Middle frontal gyrus (tissue), 1 donor: Measurements from ENCODE around the gene PPP2R2C.

ENCODE experiments used
- DNase-seq: peaks from one replicate; pipeline ENCODE4 v3.0.0-alpha.2; 2015; ENCODE audit warnings: low spot score; ENCODE audit errors: extremely low spot score

The PPP2R2C gene

GRCh38 chr4:6313216-6313615, 159.2 kb downstream of the PPP2R2C start:
- DNase-seq = no peak

GRCh38 chr4:6309777-6310176, 162.6 kb downstream of the PPP2R2C start:
- DNase-seq = no peak

DNA sequence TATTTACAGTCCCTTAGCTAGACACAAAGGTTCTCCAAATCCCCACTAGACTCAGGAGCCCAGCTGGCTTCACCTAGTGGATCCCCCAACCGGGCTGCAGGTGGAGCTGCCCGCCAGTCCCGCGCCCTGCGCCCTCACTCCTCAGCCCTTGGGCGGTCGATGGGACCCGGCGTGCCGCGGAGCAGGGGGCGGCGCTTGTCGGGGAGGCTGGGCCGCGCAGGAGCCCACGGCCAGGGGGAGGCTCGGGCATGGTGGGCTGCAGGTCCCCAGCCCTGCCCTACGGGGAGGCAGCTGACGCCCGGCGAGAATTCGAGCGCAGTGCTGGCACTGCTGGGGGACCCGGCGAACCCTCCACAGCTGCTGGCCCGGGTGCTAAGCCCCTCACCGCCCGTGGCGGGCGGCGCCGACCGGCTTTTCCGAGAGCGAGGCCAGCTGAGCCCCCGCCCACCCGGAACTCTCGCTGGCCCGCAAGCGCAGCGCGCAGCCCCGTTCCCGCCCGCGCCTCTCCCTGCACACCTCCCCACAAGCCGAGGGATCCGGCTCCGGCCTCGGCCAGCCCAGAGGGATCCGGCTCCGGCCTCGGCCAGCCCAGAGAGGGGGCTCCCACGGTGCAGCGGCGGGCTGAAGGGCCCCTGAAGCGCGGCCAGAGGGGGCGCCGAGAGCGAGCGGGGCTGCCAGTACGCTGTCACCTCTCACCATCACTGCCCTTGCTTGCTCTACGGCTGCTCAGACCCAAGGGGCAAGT, 163.3 kb downstream of the PPP2R2C start:
- DNase-seq = no peak

GRCh38 chr4:6307891-6308290, 164.5 kb downstream of the PPP2R2C start:
- DNase-seq = no peak

- DNase-seq = no peak
These were observed 165.2 kb downstream of the PPP2R2C start for GRCh38 chr4:6307230-6307629.

GRCh38 chr4:6306299-6306698, 166.1 kb downstream of the PPP2R2C start:
- DNase-seq = no peak

- no peak for DNase-seq
These were observed 168.5 kb downstream of the PPP2R2C start for GRCh38 chr4:6303943-6304342.

DNA sequence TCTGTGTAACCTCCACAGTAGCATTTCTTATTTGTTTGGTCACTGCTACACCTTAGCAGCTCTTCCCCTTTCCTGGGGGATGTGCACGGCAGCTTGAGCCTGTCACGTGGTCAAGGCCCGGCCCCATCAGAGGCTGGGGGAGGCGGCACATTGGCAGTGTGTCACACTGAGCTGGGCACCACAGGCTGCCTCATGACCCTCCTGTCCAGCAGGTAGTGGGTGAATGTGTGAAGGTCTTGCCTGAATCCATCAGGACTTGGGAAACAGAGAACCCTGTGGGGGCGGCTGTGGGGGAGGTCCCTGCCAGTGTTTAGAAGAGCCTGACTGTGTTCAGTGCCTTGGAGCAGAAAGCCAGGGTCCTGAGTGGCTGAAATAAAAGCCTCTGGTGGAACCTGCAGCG, 169.5 kb downstream of the PPP2R2C start:
- no peak for DNase-seq

GRCh38 chr4:6301732-6302442, 170.5 kb downstream of the PPP2R2C start:
- DNase-seq = no peak

- no peak for DNase-seq
These were observed 171.2 kb downstream of the PPP2R2C start for GRCh38 chr4:6301051-6301731.

DNA sequence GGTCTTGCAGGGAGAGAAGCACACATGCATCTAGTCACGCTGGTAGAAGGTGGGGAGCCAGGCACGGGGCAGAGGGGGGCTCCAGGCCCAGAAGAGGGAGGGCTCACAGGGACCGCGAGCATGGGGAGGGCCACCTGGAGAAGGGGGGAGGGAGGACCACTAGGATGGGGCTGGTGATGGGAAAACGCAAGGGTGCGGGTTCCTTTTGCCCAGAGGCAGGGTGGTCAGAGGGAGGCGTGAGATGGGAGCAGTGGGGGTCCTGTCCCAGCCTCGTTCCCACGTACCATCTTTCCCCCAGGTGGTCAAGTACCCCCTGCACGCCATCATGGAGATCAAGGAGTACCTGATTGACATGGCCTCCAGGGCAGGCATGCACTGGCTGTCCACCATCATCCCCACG, 172.1 kb downstream of the PPP2R2C start:
- no peak for DNase-seq

DNA sequence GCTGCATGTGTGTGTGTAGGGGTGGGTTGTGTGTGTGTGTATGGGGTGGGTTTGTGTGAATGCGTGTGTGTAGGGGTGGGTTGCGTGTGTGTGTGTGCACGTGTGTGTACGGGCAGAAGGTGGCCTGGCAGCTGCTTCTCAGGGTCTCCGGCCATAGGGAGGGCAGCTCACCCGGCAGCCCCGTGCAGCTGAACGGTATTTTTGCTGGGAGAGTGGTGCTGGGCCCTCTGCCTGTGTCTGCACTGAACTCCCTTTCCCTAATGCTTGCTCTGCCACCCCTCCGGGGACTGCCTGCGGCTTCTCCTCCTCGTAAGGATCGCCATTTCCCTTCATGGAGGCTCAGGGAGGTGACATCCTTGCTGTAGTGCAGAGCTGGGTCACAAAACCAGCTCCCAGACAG, 172.5 kb downstream of the PPP2R2C start:
- no peak for DNase-seq

DNA sequence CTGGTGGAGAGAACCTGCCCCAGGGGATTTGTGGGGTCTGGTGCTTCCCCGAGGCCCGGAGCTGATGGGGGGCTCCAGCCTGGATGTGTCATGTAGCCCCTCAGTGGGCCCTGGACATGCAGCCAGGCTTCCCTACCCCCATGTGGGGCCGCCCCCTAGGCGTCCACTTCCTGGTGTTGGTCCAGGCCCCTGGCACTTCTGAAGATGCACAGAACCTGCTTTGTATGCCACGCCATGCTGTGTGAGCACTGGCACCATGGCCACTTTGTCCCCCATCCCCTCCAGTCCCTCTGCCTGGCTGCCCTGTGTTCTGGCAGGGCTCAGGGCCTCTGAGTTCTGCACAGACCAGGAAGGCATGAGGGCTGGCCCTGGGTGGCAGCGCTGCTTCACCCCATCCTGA, 173.6 kb downstream of the PPP2R2C start:
- no peak for DNase-seq

DNA sequence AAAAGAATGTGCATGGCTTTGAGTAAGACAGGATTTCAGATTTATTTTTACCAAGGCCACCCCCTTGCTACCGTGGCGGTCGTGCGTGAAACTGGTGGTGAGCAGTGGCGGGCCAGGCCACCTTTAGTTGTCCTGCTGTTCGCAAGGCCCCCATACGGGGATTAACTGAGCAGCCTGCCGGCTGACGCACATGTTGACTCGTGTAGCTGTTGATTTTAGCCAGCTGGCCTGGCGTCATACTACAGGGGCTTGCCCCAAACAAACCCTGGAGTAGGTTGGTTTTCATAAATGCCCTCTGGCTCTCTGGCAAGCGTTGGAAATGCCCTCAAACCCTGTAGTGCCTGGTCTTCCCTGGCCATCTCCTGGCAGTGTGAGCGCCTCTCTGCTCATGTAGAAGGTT, 174.4 kb downstream of the PPP2R2C start:
- no peak for DNase-seq

- DNase-seq = no peak
These were observed 175.1 kb downstream of the PPP2R2C start for GRCh38 chr4:6297266-6297815.

GRCh38 chr4:6296026-6296425, 176.4 kb downstream of the PPP2R2C start:
- no peak for DNase-seq

DNA sequence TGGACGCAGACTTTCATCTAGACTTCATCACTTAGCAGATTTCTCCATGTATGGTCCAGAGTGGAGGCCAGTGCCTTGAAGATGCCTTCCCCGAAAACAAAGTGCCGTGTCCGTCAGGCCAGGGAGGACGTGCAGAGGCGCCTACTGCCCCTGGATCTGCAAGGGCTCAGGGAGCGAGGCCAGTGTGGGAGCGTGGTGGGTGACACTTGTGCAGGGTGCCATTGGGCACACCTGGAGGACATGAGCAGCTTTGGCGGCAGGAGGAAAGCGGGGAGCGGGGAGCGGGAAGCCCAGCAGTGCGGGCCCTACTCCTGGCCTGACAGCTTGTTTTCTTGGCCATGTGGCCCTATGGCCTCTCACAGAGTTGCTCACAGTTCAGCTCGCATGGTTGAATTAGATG, 176.9 kb downstream of the PPP2R2C start:
- DNase-seq = no peak

- no peak for DNase-seq
These were observed 177.6 kb downstream of the PPP2R2C start for GRCh38 chr4:6294705-6295421.

- DNase-seq = no peak
These were observed 178.8 kb downstream of the PPP2R2C start for GRCh38 chr4:6293661-6294060.

DNA sequence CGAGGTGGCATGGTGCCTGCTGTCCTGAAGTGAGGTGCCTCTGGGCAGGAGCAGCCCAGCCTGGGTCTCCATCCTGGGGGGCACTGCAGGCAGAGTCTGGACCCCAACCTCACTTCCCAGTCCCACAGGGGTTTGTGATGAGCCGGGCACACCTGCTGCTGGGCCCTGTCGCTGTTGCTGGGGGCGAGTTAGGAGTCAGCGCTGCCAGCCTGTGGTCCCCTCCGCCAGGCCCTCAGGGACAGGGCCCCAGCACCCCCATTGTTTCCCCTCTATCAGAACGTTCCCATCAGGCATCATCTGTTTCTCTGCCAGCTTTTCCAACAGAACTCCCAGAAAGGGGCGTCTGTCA, 179.3 kb downstream of the PPP2R2C start:
- DNase-seq = no peak

- DNase-seq = no peak
These were observed 179.9 kb downstream of the PPP2R2C start for GRCh38 chr4:6292376-6293096.
